H1 (cell line): ENCODE measurements around the gene PANX1.

Source experiments
- BCL11A ChIP-seq, 2 experiments: IDR thresholded peaks; one replicate each; pipeline ENCODE4 v1.6.1; 2011; ENCODE audit warnings: low read depth in 2 of 2, low read length in 2 of 2, mild to moderate bottlenecking in 2 of 2
- CHD2 ChIP-seq: IDR thresholded peaks from 2 replicates; pipeline ENCODE4 v1.6.1; 2012; ENCODE audit warnings: low read length, improper control_type of control experiment
- KDM1A ChIP-seq: fragments of 200-600, 300-600 bp; sonication (generic); IDR thresholded peaks from 2 replicates; pipeline ENCODE4 v1.7.1; 2016; ENCODE audit warnings: mild to moderate bottlenecking, low read length, borderline replicate concordance
- KDM5A ChIP-seq: fragments of 200-600 bp; IDR thresholded peaks from 2 replicates; pipeline ENCODE4 v1.7.1; 2012; ENCODE audit warnings: mild to moderate bottlenecking, low read length, inconsistent platforms, mixed read lengths
- MAFK ChIP-seq: IDR thresholded peaks from 2 replicates; pipeline ENCODE4 v1.6.1; 2012; ENCODE audit warnings: low read depth, mild to moderate bottlenecking, improper control_type of control experiment, low read length
- POLR2A ChIP-seq, 2 experiments: IDR thresholded peaks; 1 replicate in 1 of 2; 2 replicates in 1 of 2; pipeline ENCODE4 v1.6.1; 2011; ENCODE audit warnings: low read depth in 2 of 2, low read length in 2 of 2, mild to moderate bottlenecking in 2 of 2; ENCODE audit errors: control extremely low read depth in 1 of 2
- POLR2AphosphoS5 ChIP-seq: IDR thresholded peaks from 2 replicates; pipeline ENCODE4 v1.6.1; 2011; ENCODE audit warnings: low read depth, low read length
- RAD21 ChIP-seq, 2 experiments: IDR thresholded peaks in 1 of 2; conservative IDR thresholded peaks in 1 of 2; 2 replicates each; pipeline ENCODE4 v1.6.1; 2011; ENCODE audit warnings: low read depth in 2 of 2, low read length in 2 of 2, improper control_type of control experiment in 1 of 2, inconsistent platforms in 1 of 2, mild to moderate bottlenecking in 1 of 2, moderate library complexity in 1 of 2
- RNF2 ChIP-seq: fragments of 200-900, 300-1000 bp; sonication (generic); IDR thresholded peaks from 2 replicates; pipeline ENCODE4 v1.7.1; 2016; ENCODE audit warnings: borderline replicate concordance, low read depth, mild to moderate bottlenecking, antibody characterized with exemption, low read length; ENCODE audit not compliant: poor library complexity, severe bottlenecking; ENCODE audit errors: missing control alignments
- SIN3A ChIP-seq, 2 experiments: IDR thresholded peaks in 1 of 2; conservative IDR thresholded peaks in 1 of 2; 2 replicates each; pipeline ENCODE4 v1.6.1; 2011 to 2012; ENCODE audit warnings: low read length in 2 of 2, improper control_type of control experiment in 1 of 2, low read depth in 1 of 2, mild to moderate bottlenecking in 1 of 2
- SP2 ChIP-seq: IDR thresholded peaks from 2 replicates; pipeline ENCODE4 v1.6.1; 2012; ENCODE audit warnings: mild to moderate bottlenecking, low read length, inconsistent platforms
- SRF ChIP-seq: IDR thresholded peaks from 2 replicates; pipeline ENCODE4 v1.6.1; 2011; ENCODE audit warnings: mild to moderate bottlenecking, low read depth, low read length, moderate library complexity
- TBP ChIP-seq: IDR thresholded peaks from 2 replicates; pipeline ENCODE4 v1.6.1; 2011; ENCODE audit warnings: low read depth, low read length, improper control_type of control experiment
- TF ChIP-seq, protein P1 (sequence below), 3 experiments: IDR thresholded peaks; 1 replicate in 2 of 3; 2 replicates in 1 of 3; pipeline versions ENCODE4 v1.5.1 to v1.6.1; 2011; ENCODE audit warnings: low read length in 3 of 3, mild to moderate bottlenecking in 3 of 3, inconsistent platforms in 2 of 3, low read depth in 1 of 3, moderate library complexity in 1 of 3; ENCODE audit not compliant: insufficient read depth in 1 of 3; ENCODE audit errors: control extremely low read depth in 1 of 3

DNA sequence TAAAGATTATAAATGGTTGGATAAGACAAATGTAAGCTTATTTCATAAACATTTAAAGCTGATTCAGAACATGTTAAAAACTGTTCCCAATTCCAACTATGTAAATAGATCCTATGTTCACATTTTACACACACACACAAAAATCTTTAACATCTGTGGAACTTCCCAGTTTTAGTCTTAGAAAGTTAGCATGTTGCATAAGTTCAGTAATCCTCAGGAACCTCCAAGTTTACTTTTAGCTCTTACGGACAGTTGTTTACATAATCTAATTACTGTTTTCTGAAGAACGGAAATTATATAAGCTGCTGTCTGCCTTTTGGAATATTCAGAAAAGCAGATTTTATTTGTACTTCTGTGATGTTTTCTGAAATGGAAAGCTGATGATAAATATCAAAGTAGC is 53.3 kb downstream of the PANX1 start:
- TF ChIP-seq TBP (no peak), POLR2A (IDR thresholded peaks at IDR 0.05; ENCODE audit: control extremely low read depth in 1 of 2, low read depth in 2 of 2, low read length in 2 of 2) (no peak), KDM1A (no peak), RNF2 (no peak), POLR2AphosphoS5 (no peak), KDM5A (no peak), BCL11A (IDR thresholded peaks at IDR 0.05; ENCODE audit: low read depth in 2 of 2, low read length in 2 of 2) (no peak), SIN3A (conservative IDR thresholded peaks at IDR 0.05 in 1 of 2, IDR thresholded peaks at IDR 0.05 in 1 of 2; ENCODE audit: low read depth in 1 of 2, low read length in 2 of 2) (no peak), SP2 (no peak), MAFK (no peak), RAD21 (IDR thresholded peaks at IDR 0.05 in 1 of 2, conservative IDR thresholded peaks at IDR 0.05 in 1 of 2; ENCODE audit: low read depth in 2 of 2, low read length in 2 of 2) (no peak), SRF (no peak), CHD2 (no peak)
- TF ChIP-seq, protein P1, sequence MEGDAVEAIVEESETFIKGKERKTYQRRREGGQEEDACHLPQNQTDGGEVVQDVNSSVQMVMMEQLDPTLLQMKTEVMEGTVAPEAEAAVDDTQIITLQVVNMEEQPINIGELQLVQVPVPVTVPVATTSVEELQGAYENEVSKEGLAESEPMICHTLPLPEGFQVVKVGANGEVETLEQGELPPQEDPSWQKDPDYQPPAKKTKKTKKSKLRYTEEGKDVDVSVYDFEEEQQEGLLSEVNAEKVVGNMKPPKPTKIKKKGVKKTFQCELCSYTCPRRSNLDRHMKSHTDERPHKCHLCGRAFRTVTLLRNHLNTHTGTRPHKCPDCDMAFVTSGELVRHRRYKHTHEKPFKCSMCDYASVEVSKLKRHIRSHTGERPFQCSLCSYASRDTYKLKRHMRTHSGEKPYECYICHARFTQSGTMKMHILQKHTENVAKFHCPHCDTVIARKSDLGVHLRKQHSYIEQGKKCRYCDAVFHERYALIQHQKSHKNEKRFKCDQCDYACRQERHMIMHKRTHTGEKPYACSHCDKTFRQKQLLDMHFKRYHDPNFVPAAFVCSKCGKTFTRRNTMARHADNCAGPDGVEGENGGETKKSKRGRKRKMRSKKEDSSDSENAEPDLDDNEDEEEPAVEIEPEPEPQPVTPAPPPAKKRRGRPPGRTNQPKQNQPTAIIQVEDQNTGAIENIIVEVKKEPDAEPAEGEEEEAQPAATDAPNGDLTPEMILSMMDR (IDR thresholded peaks at IDR 0.05; ENCODE audit: control extremely low read depth in 1 of 3, insufficient read depth in 1 of 3, low read depth in 1 of 3, low read length in 3 of 3): no peak
